Stimulated activated CD4-positive, alpha-beta T cell treated with anti-CD3 and anti-CD28 coated beads, Interleukin-4, amount 100 ng/mL, for 4 hours (primary cell): ENCODE data around the gene MAGEB10.
"Not testable (repeated sequence)": the region's sequence is repeated elsewhere in the genome, so short reads cannot be mapped to it uniquely, and the experiment has no call there.

Experiments
- DNase-seq, 2 experiments: peaks; one replicate each; pipeline ENCODE4 v3.0.0-alpha.2; 2020

MAGEB10 gene

GRCh38 chrX:27807690-27808089, at the start of gene MAGEB10:
Gene MAGEB10, plus strand, starts transcription at chrX:27807990. Its CDS starts 13,317 bp downstream, at chrX:27821307.
- DNase-seq, result no peak

- no peak for DNase-seq
Observed at GRCh38 chrX:27765718-27766117, 42.1 kb upstream of the MAGEB10 start.

- no peak for DNase-seq
Observed at GRCh38 chrX:27767387-27767786, 40.4 kb upstream of the MAGEB10 start.

- no peak for DNase-seq
Observed at GRCh38 chrX:27775984-27776383, 31.8 kb upstream of the MAGEB10 start.

GRCh38 chrX:27796640-27797257, 11.0 kb upstream of the MAGEB10 start:
- DNase-seq, result no peak

GRCh38 chrX:27797575-27797974, 10.2 kb upstream of the MAGEB10 start:
- DNase-seq, result no peak

- no peak for DNase-seq
Observed at GRCh38 chrX:27808226-27808625, 436 bp downstream of the MAGEB10 start.

- DNase-seq, result not testable (repeated sequence)
Observed at GRCh38 chrX:27808991-27809859, 1.4 kb downstream of the MAGEB10 start.

- DNase-seq, result no peak
Observed at GRCh38 chrX:27815209-27815608, 7.4 kb downstream of the MAGEB10 start.

- no peak for DNase-seq
Observed at GRCh38 chrX:27823812-27824211, 16.0 kb downstream of the MAGEB10 start.

GRCh38 chrX:27838185-27838584, 30.4 kb downstream of the MAGEB10 start:
- no peak for DNase-seq

GRCh38 chrX:27840881-27841280, 33.1 kb downstream of the MAGEB10 start:
- DNase-seq, result no peak

GRCh38 chrX:27842859-27843258, 35.1 kb downstream of the MAGEB10 start:
- DNase-seq, result no peak

GRCh38 chrX:27860337-27860736, 52.5 kb downstream of the MAGEB10 start:
- DNase-seq, result no peak

GRCh38 chrX:27863809-27864208, 56.0 kb downstream of the MAGEB10 start:
- no peak for DNase-seq
